Mesendoderm (in vitro differentiated cells): Measurements from ENCODE around the gene PIP5K1C.

ENCODE experiments used
- DNase-seq: peaks from one replicate; pipeline ENCODE4 v3.0.0; 2013
- H2AK5ac ChIP-seq: 2 replicates; pipeline ENCODE4 v1.6.1; 2013; ENCODE audit warnings: low read length, inconsistent platforms
- H2BK120ac ChIP-seq: 2 replicates; pipeline ENCODE4 v1.6.1; 2013; ENCODE audit warnings: low read depth, mild to moderate bottlenecking, low read length, moderate library complexity, mixed read lengths
- H2BK15ac ChIP-seq: replicated peaks from 2 replicates; pipeline ENCODE4 v1.6.1; 2013; ENCODE audit warnings: low read depth, mild to moderate bottlenecking, moderate library complexity
- H2BK5ac ChIP-seq: 2 replicates; pipeline ENCODE4 v1.6.1; 2013; ENCODE audit warnings: low read length, inconsistent platforms
- H3K18ac ChIP-seq: 2 replicates; pipeline ENCODE4 v1.6.1; 2013; ENCODE audit warnings: mild to moderate bottlenecking, low read length, mixed read lengths
- H3K23ac ChIP-seq: one replicate; pipeline ENCODE4 v1.6.1; 2013; ENCODE audit warnings: low read length
- H3K27ac ChIP-seq: 2 replicates; pipeline ENCODE4 v1.5.1; 2013; ENCODE audit warnings: low read depth, mild to moderate bottlenecking, inconsistent platforms, low read length, moderate library complexity
- H3K27me3 ChIP-seq: 2 replicates; pipeline ENCODE4 v1.6.1; 2013; ENCODE audit warnings: low read length, control low read depth, mild to moderate bottlenecking, inconsistent platforms; ENCODE audit not compliant: insufficient read depth, poor library complexity
- H3K36me3 ChIP-seq: 2 replicates; pipeline ENCODE4 v1.6.1; 2013; ENCODE audit warnings: low read length, inconsistent platforms; ENCODE audit not compliant: control insufficient read depth, insufficient read depth
- H3K4ac ChIP-seq: one replicate; pipeline ENCODE4 v1.6.1; 2013; ENCODE audit warnings: low read depth, mild to moderate bottlenecking, low read length, moderate library complexity
- H3K4me1 ChIP-seq: 2 replicates; pipeline ENCODE4 v1.6.1; 2013; ENCODE audit warnings: low read depth, low read length, inconsistent platforms; ENCODE audit not compliant: control insufficient read depth
- H3K4me2 ChIP-seq: 2 replicates; pipeline ENCODE4 v1.6.1; 2013; ENCODE audit warnings: low read length
- H3K4me3 ChIP-seq: 2 replicates; pipeline ENCODE4 v1.5.1; 2013; ENCODE audit warnings: mild to moderate bottlenecking, low read length
- H3K56ac ChIP-seq: one replicate; pipeline ENCODE4 v1.6.1; 2013; ENCODE audit warnings: low read length
- H3K79me1 ChIP-seq: 2 replicates; pipeline ENCODE4 v1.6.1; 2013; ENCODE audit warnings: low read length, inconsistent platforms
- H3K79me2 ChIP-seq: 2 replicates; pipeline ENCODE4 v1.6.1; 2013; ENCODE audit warnings: mild to moderate bottlenecking, low read length; ENCODE audit not compliant: control insufficient read depth, insufficient read depth
- H3K9ac ChIP-seq: 2 replicates; pipeline ENCODE4 v1.6.1; 2013; ENCODE audit warnings: low read length, inconsistent platforms
- H4K5ac ChIP-seq: one replicate; pipeline ENCODE4 v1.6.1; 2013; ENCODE audit warnings: low read length
- H4K8ac ChIP-seq: one replicate; pipeline ENCODE4 v1.6.1; 2013; ENCODE audit warnings: low read depth, mild to moderate bottlenecking, control low read depth, low read length, moderate library complexity
- whole genome bisulfite sequencing: extraction: QIAGEN DNeasy Blood & Tissue Kit; methylation state at CpG from one replicate; pipeline ENCODE4 v1.1.7; 2013; ENCODE audit warnings: low lambda C conversion rate, missing lambda C conversion rate; ENCODE audit not compliant: insufficient coverage; ENCODE audit errors: extremely low coverage; 5-methylcytosine and 5-hydroxymethylcytosine counted together

The PIP5K1C gene

GRCh38 chr19:3708207-3708931 is 8.1 kb upstream of the PIP5K1C start, which contains the start of gene TJP3:
Gene TJP3, plus strand, starts transcription at chr19:3708384. Its CDS starts 20,049 bp downstream, at chr19:3728433.
- no peak within 1 kb of the TSS for H4K5ac ChIP-seq
- no peak within 1 kb of the TSS for H4K8ac ChIP-seq
- H3K79me1 ChIP-seq = no peaks in the 10 kb centered on the region
- no peak for DNase-seq
- no peak within 1 kb of the TSS for H3K4me3 ChIP-seq
- no CpG with 5 or more reads among the region's 24 CpGs for WGBS
- H3K23ac ChIP-seq = no peak within 1 kb of the TSS
- no peak within 1 kb of the TSS for H3K18ac ChIP-seq
- H2BK5ac ChIP-seq = no peak within 1 kb of the TSS
- H3K9ac ChIP-seq = no peak within 1 kb of the TSS
- H2BK15ac ChIP-seq = no peak within 1 kb of the TSS
- H3K4me2 ChIP-seq = no peak within 1 kb of the TSS
- no peaks in the 10 kb centered on the region for H3K36me3 ChIP-seq
- H3K4ac ChIP-seq = no peak within 1 kb of the TSS
- no peak within 1 kb of the TSS for H3K27ac ChIP-seq
- H2AK5ac ChIP-seq = no peak within 1 kb of the TSS
- H3K4me1 ChIP-seq = no peaks in the 10 kb centered on the region
- H3K56ac ChIP-seq = no peak within 1 kb of the TSS
- H3K27me3 ChIP-seq = no peaks in the 10 kb centered on the region
- no peak within 1 kb of the TSS for H2BK120ac ChIP-seq
- H3K79me2 ChIP-seq = no peaks in the 10 kb centered on the region

- H3K23ac ChIP-seq = no peak overlapping the region
- no peak overlapping the region for H3K18ac ChIP-seq
- WGBS = no CpG with 5 or more reads among the region's 12 CpGs
- H3K4ac ChIP-seq = no peak overlapping the region
- DNase-seq = no peak
- H4K5ac ChIP-seq = no peak overlapping the region
- no peak overlapping the region for H3K56ac ChIP-seq
- H3K79me1 ChIP-seq = no peaks in the 10 kb centered on the region
- no peak overlapping the region for H3K4me3 ChIP-seq
- no peaks in the 10 kb centered on the region for H3K79me2 ChIP-seq
- no peak overlapping the region for H2BK120ac ChIP-seq
- H3K4me2 ChIP-seq = no peak overlapping the region
- H3K4me1 ChIP-seq = no peaks in the 10 kb centered on the region
- no peak overlapping the region for H3K9ac ChIP-seq
- H3K36me3 ChIP-seq = no peaks in the 10 kb centered on the region
- H2BK15ac ChIP-seq = no peak overlapping the region
- H3K27me3 ChIP-seq = no peaks in the 10 kb centered on the region
- H4K8ac ChIP-seq = no peak overlapping the region
- H2AK5ac ChIP-seq = no peak overlapping the region
- H2BK5ac ChIP-seq = no peak overlapping the region
- no peak overlapping the region for H3K27ac ChIP-seq
These were observed 7.6 kb upstream of the PIP5K1C start for GRCh38 chr19:3707868-3708206.

DNA sequence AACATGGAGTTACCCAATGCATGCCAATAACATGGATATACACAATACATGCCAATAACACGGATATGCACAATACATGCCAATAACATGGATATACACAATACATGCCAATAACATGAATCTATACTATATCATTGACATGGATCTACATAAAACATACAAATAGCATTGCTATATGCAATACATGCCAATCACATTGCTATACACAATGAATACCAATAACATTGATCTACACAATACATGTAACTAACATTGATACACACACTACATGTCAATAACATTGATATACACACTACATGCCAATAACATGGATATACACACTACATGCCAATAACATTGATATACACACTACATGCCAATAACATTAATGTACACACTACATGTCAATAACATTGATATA is 932 bp upstream of the PIP5K1C start:
- H3K18ac ChIP-seq = no peak overlapping the region
- no peak overlapping the region for H2BK15ac ChIP-seq
- H3K23ac ChIP-seq = no peak overlapping the region
- no peak for DNase-seq
- H3K27me3 ChIP-seq = no peaks in the 10 kb centered on the region
- no peak overlapping the region for H2AK5ac ChIP-seq
- H3K4me1 ChIP-seq = no peaks in the 10 kb centered on the region
- no peaks in the 10 kb centered on the region for H3K36me3 ChIP-seq
- WGBS = no CpG with 5 or more reads among the region's 1 CpG
- no peak overlapping the region for H2BK120ac ChIP-seq
- no peak overlapping the region for H4K8ac ChIP-seq
- no peak overlapping the region for H3K9ac ChIP-seq
- no peak overlapping the region for H3K4ac ChIP-seq
- H3K4me2 ChIP-seq = no peak overlapping the region
- H3K27ac ChIP-seq = no peak overlapping the region
- peaks cover 20% of the 10 kb centered on the region for H3K79me1 ChIP-seq
- H4K5ac ChIP-seq = no peak overlapping the region
- H3K4me3 ChIP-seq = no peak overlapping the region
- no peak overlapping the region for H2BK5ac ChIP-seq
- H3K79me2 ChIP-seq = peaks cover 31% of the 10 kb centered on the region
- H3K56ac ChIP-seq = no peak overlapping the region

- Histone ChIP-seq H3K79me2 (peaks cover 39% of the 10 kb centered on the region), H4K8ac (peak overlapping the region; percentile 58), H3K4ac (peak overlapping the region; percentile 25), H3K23ac (peak overlapping the region; percentile 80), H2AK5ac (no peak overlapping the region), H3K27ac (no peak overlapping the region), H3K4me1 (no peaks in the 10 kb centered on the region), H3K56ac (peak overlapping the region; percentile 92), H3K4me2 (peak overlapping the region; percentile 75), H3K4me3 (peak overlapping the region; percentile 68), H3K18ac (peak overlapping the region; percentile 88), H3K36me3 (no peaks in the 10 kb centered on the region), H2BK120ac (no peak overlapping the region), H3K27me3 (no peaks in the 10 kb centered on the region), H3K79me1 (peaks cover 27% of the 10 kb centered on the region), H4K5ac (no peak overlapping the region), H2BK15ac (no peak overlapping the region), H2BK5ac (no peak overlapping the region), H3K9ac (peak overlapping the region; percentile 87)
- DNase-seq = no peak
- WGBS = no CpG with 5 or more reads among the region's 43 CpGs
These were observed 477 bp downstream of the PIP5K1C start for GRCh38 chr19:3699741-3700241.

- Histone ChIP-seq H3K27me3 (no peaks in the 10 kb centered on the region), H3K27ac (no peak overlapping the region), H4K8ac (no peak overlapping the region), H3K23ac (peak overlapping the region; percentile 80), H3K4ac (peak overlapping the region; percentile 25), H3K36me3 (no peaks in the 10 kb centered on the region), H4K5ac (no peak overlapping the region), H2BK15ac (no peak overlapping the region), H3K79me2 (peaks cover 44% of the 10 kb centered on the region), H2AK5ac (no peak overlapping the region), H3K79me1 (peaks cover 30% of the 10 kb centered on the region), H3K4me2 (peak overlapping the region; percentile 75), H2BK5ac (no peak overlapping the region), H3K4me1 (no peaks in the 10 kb centered on the region), H3K9ac (peak overlapping the region; percentile 87), H3K4me3 (peak overlapping the region; percentile 68), H3K18ac (peak overlapping the region; percentile 88), H3K56ac (peak overlapping the region; percentile 92), H2BK120ac (no peak overlapping the region)
- no CpG with 5 or more reads among the region's 34 CpGs for WGBS
- no peak for DNase-seq
These were observed 1.1 kb downstream of the PIP5K1C start for GRCh38 chr19:3698974-3699740.
